Vagina (tissue), 2 donors: ENCODE results near the gene FNDC4. TPM values are rescaled to one million over a fixed set of nuclear protein-coding genes. Genes with fewer than 3 reads are reported as not detected.

Experiments
- DNase-seq, 2 donors: peaks; one replicate each; pipeline ENCODE4 v3.0.0-alpha.2; 2017; ENCODE audit errors: extremely low spot score in 2 of 2
- H3K27ac ChIP-seq: fragments of 200-600 bp; sonication (generic); one replicate; pipeline ENCODE4 v1.5.1; 2019
- H3K27me3 ChIP-seq: fragments of 200-600 bp; sonication (generic); one replicate; pipeline ENCODE4 v1.5.1; 2019
- H3K36me3 ChIP-seq, 2 donors: fragments of 200-600 bp; sonication (generic); one replicate each; pipeline ENCODE4 v1.5.1; 2017 to 2019
- H3K4me1 ChIP-seq: fragments of 200-600 bp; sonication (generic); one replicate; pipeline ENCODE4 v1.5.1; 2019
- H3K4me3 ChIP-seq, 2 donors: fragments of 200-600 bp; sonication (generic); 1 replicate in 1 of 2; 2 replicates in 1 of 2; pipeline ENCODE4 v1.5.1; 2016 to 2019
- H3K9me3 ChIP-seq: fragments of 200-600 bp; sonication (generic); one replicate; pipeline ENCODE4 v1.5.1; 2019
- CTCF ChIP-seq, 3 experiments: fragments of 450-650 bp in 2 of 3; fragments of 200-600 bp in 1 of 3; sonication (generic) in 1 of 3; IDR thresholded peaks; one replicate each; pipeline ENCODE4 v1.5.1; 2017 to 2019; ENCODE audit warnings: antibody characterized with exemption in 3 of 3, mild to moderate bottlenecking in 2 of 3, moderate library complexity in 2 of 3
- POLR2A ChIP-seq, 2 donors: fragments of 450-650 bp; IDR thresholded peaks; one replicate each; pipeline ENCODE4 v1.6.1; 2017; ENCODE audit warnings: antibody characterized with exemption in 2 of 2, mild to moderate bottlenecking in 2 of 2, moderate library complexity in 2 of 2
- POLR2AphosphoS5 ChIP-seq, 2 donors: sonication (generic); formaldehyde crosslinking; IDR thresholded peaks; one replicate each; pipeline ENCODE4 v1.9.0; 2017; ENCODE audit warnings: antibody characterized with exemption in 2 of 2, mild to moderate bottlenecking in 2 of 2, low read depth in 1 of 2; ENCODE audit not compliant: insufficient read depth in 1 of 2
- intact Hi-C: fragments of 100-400 bp; cut with DNase I; formaldehyde crosslinking; loops from one replicate; pipeline ENCODE4 v1.15.1; 2023
- total RNA-seq: library from RNA; depleted of rRNA; stranded (reverse); fragments of >200 nt; gene quantifications from one replicate; pipeline ENCODE4 v1.2.3, GENCODE V29; 2016

Gene FNDC4
- total RNA-seq, 1 donor from 2014 or later: 18.2 TPM

- H3K27me3 ChIP-seq: no peaks in the 10 kb centered on the region
- no peak for TF ChIP-seq POLR2AphosphoS5 (IDR thresholded peaks at IDR 0.05; ENCODE audit: insufficient read depth in 1 of 2, low read depth in 1 of 2)
- TF ChIP-seq CTCF (IDR thresholded peaks at IDR 0.05): no peak
- TF ChIP-seq POLR2A (IDR thresholded peaks at IDR 0.05): no peak
- peak overlapping the region; percentile 73 for H3K27ac ChIP-seq
- peaks cover 0 to 2% of the 10 kb centered on the region in 2 donors for H3K36me3 ChIP-seq
- peaks cover 17% of the 10 kb centered on the region for H3K4me1 ChIP-seq
- intact Hi-C loops: no loop called here
- peak overlapping the region; percentile 55 to 57 for H3K4me3 ChIP-seq
- no peak for DNase-seq
- H3K9me3 ChIP-seq: no peaks in the 10 kb centered on the region
These were observed 5.9 kb downstream of the FNDC4 start for GRCh38 chr2:27489118-27489497.

- Histone ChIP-seq H3K9me3 (no peaks in the 10 kb centered on the region), H3K4me1 (peaks cover 15% of the 10 kb centered on the region), H3K36me3 (peaks cover 0 to 29% of the 10 kb centered on the region in 2 donors), H3K4me3 (no peak overlapping the region), H3K27me3 (no peaks in the 10 kb centered on the region), H3K27ac (no peak overlapping the region)
- intact Hi-C loops: no loop called here
- no peak for TF ChIP-seq CTCF (IDR thresholded peaks at IDR 0.05)
- no peak for TF ChIP-seq POLR2AphosphoS5 (IDR thresholded peaks at IDR 0.05; ENCODE audit: insufficient read depth in 1 of 2, low read depth in 1 of 2)
- no peak for TF ChIP-seq POLR2A (IDR thresholded peaks at IDR 0.05)
- no peak for DNase-seq
These were observed 9.5 kb downstream of the FNDC4 start for GRCh38 chr2:27485496-27485895.

GRCh38 chr2:27471961-27472360, 23.0 kb downstream of the FNDC4 start:
- DNase-seq: no peak
- no peak overlapping the region for H3K4me3 ChIP-seq
- TF ChIP-seq POLR2A (IDR thresholded peaks at IDR 0.05) (no peak), POLR2AphosphoS5 (IDR thresholded peaks at IDR 0.05; ENCODE audit: insufficient read depth in 1 of 2, low read depth in 1 of 2) (no peak), CTCF (IDR thresholded peaks at IDR 0.05) (no peak)
- H3K27me3 ChIP-seq: no peaks in the 10 kb centered on the region
- intact Hi-C loops: no loop called here
- no peaks in the 10 kb centered on the region for H3K9me3 ChIP-seq
- H3K36me3 ChIP-seq: peaks cover 0 to 26% of the 10 kb centered on the region in 2 donors
- H3K4me1 ChIP-seq: no peaks in the 10 kb centered on the region
- no peak overlapping the region for H3K27ac ChIP-seq

GRCh38 chr2:27464443-27464842, 30.6 kb downstream of the FNDC4 start:
- no peak for DNase-seq
- Histone ChIP-seq H3K4me3 (no peak overlapping the region), H3K27ac (no peak overlapping the region), H3K9me3 (no peaks in the 10 kb centered on the region), H3K36me3 (peaks cover 0 to 2% of the 10 kb centered on the region in 2 donors), H3K27me3 (no peaks in the 10 kb centered on the region), H3K4me1 (no peaks in the 10 kb centered on the region)
- TF ChIP-seq POLR2AphosphoS5 (IDR thresholded peaks at IDR 0.05; ENCODE audit: insufficient read depth in 1 of 2, low read depth in 1 of 2) (no peak), CTCF (IDR thresholded peaks at IDR 0.05) (no peak), POLR2A (IDR thresholded peaks at IDR 0.05) (no peak)
- intact Hi-C loops: no loop called here

- Histone ChIP-seq H3K36me3 (peaks cover 0 to 21% of the 10 kb centered on the region in 2 donors), H3K4me1 (no peaks in the 10 kb centered on the region), H3K4me3 (no peak overlapping the region), H3K9me3 (no peaks in the 10 kb centered on the region), H3K27ac (no peak overlapping the region), H3K27me3 (no peaks in the 10 kb centered on the region)
- TF ChIP-seq CTCF (IDR thresholded peaks at IDR 0.05) (no peak), POLR2AphosphoS5 (IDR thresholded peaks at IDR 0.05; ENCODE audit: insufficient read depth in 1 of 2, low read depth in 1 of 2) (no peak), POLR2A (IDR thresholded peaks at IDR 0.05) (no peak)
- DNase-seq: no peak
- intact Hi-C loops: no loop called here
These were observed 33.9 kb downstream of the FNDC4 start for GRCh38 chr2:27461118-27461517.
